PC-3 (cell line): Measurements from ENCODE around the gene RGS7.
"Not testable (repeated sequence)": the region's sequence is repeated elsewhere in the genome, so short reads cannot be mapped to it uniquely, and the experiment has no call there.

ENCODE experiments used
- CTCF ChIP-seq: fragments of 300-600 bp; sonication (generic); conservative IDR thresholded peaks from 2 replicates; pipeline ENCODE4 v1.5.1; 2017; ENCODE audit warnings: antibody characterized with exemption, low read depth, mild to moderate bottlenecking, low read length
- EZH2 ChIP-seq: fragments of 300-600 bp; sonication (generic); IDR thresholded peaks from one replicate; pipeline ENCODE4 v1.6.1; 2017; ENCODE audit warnings: antibody characterized with exemption, mild to moderate bottlenecking, low read length; ENCODE audit not compliant: unreplicated experiment
- EZH2phosphoT487 ChIP-seq: fragments of 300-600 bp; sonication (generic); IDR thresholded peaks from 2 replicates; pipeline ENCODE4 v1.6.1; 2018; ENCODE audit warnings: mild to moderate bottlenecking, antibody characterized with exemption, low read length, borderline replicate concordance

GRCh38 chr1:241088075-241088474 lies 268.9 kb downstream of the RGS7 start:
- TF ChIP-seq CTCF, EZH2, EZH2phosphoT487: not testable (repeated sequence)
